HepG2 (cell line): Measurements from ENCODE around the gene SNX15. TPM values are rescaled to one million over a fixed set of nuclear protein-coding genes. Genes with fewer than 3 reads are reported as not detected.

ENCODE experiments used
- HNF1A ChIP-seq, 2 experiments: sonication (generic) in 1 of 2; formaldehyde crosslinking in 1 of 2; IDR thresholded peaks; 2 replicates each; pipeline versions ENCODE4 v1.4.0 to v1.6.1; 2016 to 2020; ENCODE audit warnings: borderline replicate concordance in 1 of 2, low read depth in 1 of 2, mild to moderate bottlenecking in 1 of 2, missing genetic modification reagents in 1 of 2
- HOMEZ ChIP-seq: IDR thresholded peaks from 2 replicates; pipeline ENCODE4 v1.6.1; 2016; ENCODE audit warnings: low read depth
- ISX ChIP-seq: sonication (generic); formaldehyde crosslinking; conservative IDR thresholded peaks from 2 replicates; pipeline ENCODE4 v1.5.0; 2020; ENCODE audit warnings: missing genetic modification reagents
- KMT2B ChIP-seq: IDR thresholded peaks from 2 replicates; pipeline ENCODE4 v1.6.1; 2016; ENCODE audit warnings: missing genetic modification reagents, missing compliant biosample characterization
- MAX ChIP-seq: IDR thresholded peaks from 2 replicates; pipeline ENCODE4 v1.6.1; 2012; ENCODE audit warnings: inconsistent platforms
- MIER2 ChIP-seq: IDR thresholded peaks from 2 replicates; pipeline ENCODE4 v1.6.1; 2016; ENCODE audit warnings: missing biosample characterization, missing genetic modification reagents
- MYC ChIP-seq: sonication (generic); formaldehyde crosslinking; IDR thresholded peaks from 2 replicates; pipeline ENCODE4 v1.9.0; 2021; ENCODE audit warnings: missing genetic modification reagents, borderline replicate concordance
- SP5 ChIP-seq: IDR thresholded peaks from 2 replicates; pipeline ENCODE4 v1.6.1; 2016; ENCODE audit warnings: low read depth, borderline replicate concordance
- TBX3 ChIP-seq: fragments of 450-650 bp; IDR thresholded peaks from 2 replicates; pipeline ENCODE4 v1.6.1; 2017; ENCODE audit warnings: antibody characterized with exemption, mild to moderate bottlenecking, inconsistent platforms, borderline replicate concordance
- ZBTB7A ChIP-seq: sonication (generic); formaldehyde crosslinking; IDR thresholded peaks from 2 replicates; pipeline ENCODE4 v1.8.0; 2022; ENCODE audit warnings: mild to moderate bottlenecking, missing genetic modification reagents
- ZNF468 ChIP-seq: sonication (generic); formaldehyde crosslinking; IDR thresholded peaks from 2 replicates; pipeline ENCODE4 v1.8.0; 2022; ENCODE audit warnings: mild to moderate bottlenecking, moderate library complexity, missing genetic modification reagents
- ZNF687 ChIP-seq: sonication (generic); formaldehyde crosslinking; IDR thresholded peaks from 2 replicates; pipeline ENCODE4 v1.5.1; 2020; ENCODE audit warnings: mild to moderate bottlenecking, missing genetic modification reagents, moderate library complexity
- ZNF782 ChIP-seq: sonication (generic); formaldehyde crosslinking; IDR thresholded peaks from 2 replicates; pipeline ENCODE4 v1.4.0; 2020; ENCODE audit warnings: missing genetic modification reagents, mild to moderate bottlenecking, borderline replicate concordance
- ZNF792 ChIP-seq: IDR thresholded peaks from 2 replicates; pipeline ENCODE4 v1.6.1; 2016
- ZSCAN21 ChIP-seq: sonication (generic); formaldehyde crosslinking; IDR thresholded peaks from 2 replicates; pipeline ENCODE4 v1.8.0; 2022; ENCODE audit warnings: mild to moderate bottlenecking, missing genetic modification reagents, moderate library complexity, borderline replicate concordance
- polyA plus RNA-seq, 8 experiments: library from polyadenylated mRNA; depleted of rRNA in 3 of 8; stranded (reverse) in 7 of 8; unstranded in 1 of 8; fragments of >200 nt; fragmentation: Illumina TruSeq in 4 of 8; extraction: Trizol in 4 of 8; gene quantifications; 2 replicates each; pipeline versions ENCODE4 v1.2.1 to v1.2.3, GENCODE V29; 2011 to 2016; ENCODE audit warnings: low read depth in 4 of 8, missing spikeins in 1 of 8, mixed read lengths in 1 of 8; ENCODE audit not compliant: insufficient read depth in 1 of 8
- total RNA-seq, 5 experiments: library from RNA; depleted of rRNA; stranded (reverse); fragments of >200 nt; fragmentation: Illumina TruSeq; extraction: Trizol; gene quantifications; 2 replicates each; pipeline ENCODE4 v1.2.3, GENCODE V29; 2016; ENCODE audit warnings: low read depth in 1 of 5
- TF ChIP-seq, protein P1 (sequence below): sonication (generic); formaldehyde crosslinking; IDR thresholded peaks from 2 replicates; pipeline ENCODE4 v1.5.0; 2020; ENCODE audit warnings: mild to moderate bottlenecking, missing genetic modification reagents, moderate library complexity

Gene SNX15
- total and polyA plus RNA-seq, 2 of the 13 experiments (the other 11 are each of a cell fraction or from before 2014, with no cell fraction given) = 19.1 to 22.6 TPM

- peak; percentile 49 for TF ChIP-seq ZNF687 (CRISPR knock-in tag)
- TF ChIP-seq, protein P1, sequence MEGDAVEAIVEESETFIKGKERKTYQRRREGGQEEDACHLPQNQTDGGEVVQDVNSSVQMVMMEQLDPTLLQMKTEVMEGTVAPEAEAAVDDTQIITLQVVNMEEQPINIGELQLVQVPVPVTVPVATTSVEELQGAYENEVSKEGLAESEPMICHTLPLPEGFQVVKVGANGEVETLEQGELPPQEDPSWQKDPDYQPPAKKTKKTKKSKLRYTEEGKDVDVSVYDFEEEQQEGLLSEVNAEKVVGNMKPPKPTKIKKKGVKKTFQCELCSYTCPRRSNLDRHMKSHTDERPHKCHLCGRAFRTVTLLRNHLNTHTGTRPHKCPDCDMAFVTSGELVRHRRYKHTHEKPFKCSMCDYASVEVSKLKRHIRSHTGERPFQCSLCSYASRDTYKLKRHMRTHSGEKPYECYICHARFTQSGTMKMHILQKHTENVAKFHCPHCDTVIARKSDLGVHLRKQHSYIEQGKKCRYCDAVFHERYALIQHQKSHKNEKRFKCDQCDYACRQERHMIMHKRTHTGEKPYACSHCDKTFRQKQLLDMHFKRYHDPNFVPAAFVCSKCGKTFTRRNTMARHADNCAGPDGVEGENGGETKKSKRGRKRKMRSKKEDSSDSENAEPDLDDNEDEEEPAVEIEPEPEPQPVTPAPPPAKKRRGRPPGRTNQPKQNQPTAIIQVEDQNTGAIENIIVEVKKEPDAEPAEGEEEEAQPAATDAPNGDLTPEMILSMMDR (CRISPR knock-in tag) = no peak
- TF ChIP-seq ZBTB7A (CRISPR knock-in tag) = peak; percentile 60; the same call in 1 of the 2 replicates
- 0 out of 2 replicates have a peak, but pooled peaks have one; percentile 15 for TF ChIP-seq MYC
- no peak for TF ChIP-seq TBX3
- no peak for TF ChIP-seq ISX
- TF ChIP-seq KMT2B (CRISPR knock-in tag) = 0 out of 2 replicates have a peak, but pooled peaks have one; percentile 12
- no peak for TF ChIP-seq ZNF782 (CRISPR knock-in tag)
- peak; percentile 40; the same call in 1 of the 2 replicates for TF ChIP-seq MAX
- no peak for TF ChIP-seq SP5 (CRISPR knock-in tag)
- no peak for TF ChIP-seq HNF1A (IDR thresholded peaks at IDR 0.05; ENCODE audit: low read depth)
- TF ChIP-seq HNF1A (CRISPR knock-in tag; IDR thresholded peaks at IDR 0.05; ENCODE audit: borderline replicate concordance) = no peak
- no peak for TF ChIP-seq MIER2
- TF ChIP-seq ZNF468 = no peak
- TF ChIP-seq HOMEZ (CRISPR knock-in tag) = no peak
- 0 out of 2 replicates have a peak, but pooled peaks have one; percentile 38 for TF ChIP-seq ZNF792 (CRISPR knock-in tag)
- TF ChIP-seq ZSCAN21 (CRISPR knock-in tag) = 0 out of 2 replicates have a peak, but pooled peaks have one; percentile 28
Measured at GRCh38 chr11:65059959-65060824, 33.0 kb downstream of the SNX15 start (continued).
